SK-N-SH treated with all-trans-retinoic acid at 6 μM for 48 hours (cell line): ENCODE data around the gene GALC.
A peak's percentile ranks its signal among the peaks of the same experiment; 100 is the strongest.

Experiments used
- ATAC-seq: fragments of 200-7000 bp; cut with Tn5 transposase; 3 replicates; pipeline ENCODE4 v1.9.1; 2020; ENCODE audit warnings: mild to moderate bottlenecking, moderate library complexity
- ARNTL ChIP-seq: fragments of 450-650 bp; formaldehyde crosslinking; IDR thresholded peaks from 2 replicates; pipeline ENCODE4 v1.5.0; 2020; ENCODE audit warnings: low read depth, mild to moderate bottlenecking, moderate library complexity, borderline replicate concordance
- BACH2 ChIP-seq: fragments of 250-450 bp; sonication (Bioruptor Pico); IDR thresholded peaks from 2 replicates; pipeline ENCODE4 v1.9.0; 2021; ENCODE audit warnings: mild to moderate bottlenecking, borderline replicate concordance
- CSDC2 ChIP-seq: fragments of 250-450 bp; sonication (Bioruptor Pico); IDR thresholded peaks from 2 replicates; pipeline ENCODE4 v1.5.0; 2020; ENCODE audit warnings: mild to moderate bottlenecking, moderate library complexity
- CSRNP3 ChIP-seq: fragments of 250-450 bp; sonication (Bioruptor Pico); IDR thresholded peaks from 2 replicates; pipeline ENCODE4 v1.5.1; 2021; ENCODE audit warnings: mild to moderate bottlenecking, moderate library complexity
- ESRRG ChIP-seq: fragments of 250-450 bp; sonication (Bioruptor Pico); IDR thresholded peaks from 2 replicates; pipeline ENCODE4 v1.6.1; 2021; ENCODE audit warnings: mild to moderate bottlenecking
- GLIS3 ChIP-seq: fragments of 250-450 bp; sonication (Bioruptor Pico); IDR thresholded peaks from 2 replicates; pipeline ENCODE4 v1.5.0; 2020; ENCODE audit warnings: mild to moderate bottlenecking, moderate library complexity
- ISL1 ChIP-seq: fragments of 250-450 bp; sonication (Bioruptor Pico); IDR thresholded peaks from 2 replicates; pipeline ENCODE4 v2.1.2; 2022; ENCODE audit warnings: mild to moderate bottlenecking, moderate library complexity
- OSR1 ChIP-seq: fragments of 250-450 bp; sonication (Bioruptor Pico); IDR thresholded peaks from 2 replicates; pipeline ENCODE4 v1.8.0; 2022; ENCODE audit warnings: moderate library complexity, mild to moderate bottlenecking, inconsistent platforms
- PATZ1 ChIP-seq: fragments of 250-450 bp; sonication (Bioruptor Pico); IDR thresholded peaks from 2 replicates; pipeline ENCODE4 v1.8.0; 2020; ENCODE audit warnings: mild to moderate bottlenecking, moderate library complexity, borderline replicate concordance
- POU6F1 ChIP-seq: fragments of 250-450 bp; sonication (Bioruptor Pico); IDR thresholded peaks from 2 replicates; pipeline ENCODE4 v1.8.0; 2021; ENCODE audit warnings: low read depth, mild to moderate bottlenecking, moderate library complexity, borderline replicate concordance
- PPARA ChIP-seq: fragments of 250-450 bp; sonication (Bioruptor Pico); IDR thresholded peaks from 2 replicates; pipeline ENCODE4 v1.5.0; 2020; ENCODE audit warnings: mild to moderate bottlenecking, borderline replicate concordance
- RARB ChIP-seq: fragments of 250-450 bp; sonication (Bioruptor Pico); IDR thresholded peaks from 2 replicates; pipeline ENCODE4 v1.8.0; 2021; ENCODE audit warnings: mild to moderate bottlenecking, moderate library complexity
- SNAI2 ChIP-seq: fragments of 250-450 bp; sonication (Bioruptor Pico); IDR thresholded peaks from 2 replicates; pipeline ENCODE4 v1.5.0; 2020; ENCODE audit warnings: mild to moderate bottlenecking, moderate library complexity
- TCF4 ChIP-seq: fragments of 250-450 bp; sonication (Bioruptor Pico); IDR thresholded peaks from 2 replicates; pipeline ENCODE4 v1.8.0; 2021; ENCODE audit warnings: mild to moderate bottlenecking, moderate library complexity, borderline replicate concordance
- TSHZ2 ChIP-seq: fragments of 250-450 bp; sonication (Bioruptor Pico); IDR thresholded peaks from 2 replicates; pipeline ENCODE4 v1.5.0; 2020; ENCODE audit warnings: mild to moderate bottlenecking, moderate library complexity
- ZC3H10 ChIP-seq: fragments of 250-450 bp; sonication (Bioruptor Pico); IDR thresholded peaks from 2 replicates; pipeline ENCODE4 v1.5.1; 2021; ENCODE audit warnings: mild to moderate bottlenecking, moderate library complexity
- ZFP3 ChIP-seq: fragments of 250-450 bp; sonication (Bioruptor Pico); IDR thresholded peaks from 2 replicates; pipeline ENCODE4 v1.5.0; 2020; ENCODE audit warnings: mild to moderate bottlenecking, moderate library complexity
- ZFP30 ChIP-seq: fragments of 450-650 bp; formaldehyde crosslinking; IDR thresholded peaks from 2 replicates; pipeline ENCODE4 v1.5.0; 2022; ENCODE audit warnings: mild to moderate bottlenecking, moderate library complexity
- ZNF565 ChIP-seq: fragments of 450-650 bp; formaldehyde crosslinking; conservative IDR thresholded peaks from 2 replicates; pipeline ENCODE4 v1.5.0; 2020; ENCODE audit warnings: low read depth, mild to moderate bottlenecking, moderate library complexity
- ZNF70 ChIP-seq: fragments of 450-650 bp; formaldehyde crosslinking; IDR thresholded peaks from 2 replicates; pipeline ENCODE4 v1.5.0; 2020; ENCODE audit warnings: mild to moderate bottlenecking, moderate library complexity
- ZNF8 ChIP-seq: fragments of 450-650 bp; formaldehyde crosslinking; IDR thresholded peaks from 2 replicates; pipeline ENCODE4 v1.5.0; 2020; ENCODE audit warnings: mild to moderate bottlenecking, moderate library complexity

The GALC gene

GRCh38 chr14:87935886-87936285, 57.1 kb downstream of the GALC start:
- TF ChIP-seq PPARA (CRISPR knock-in tag) (no peak), POU6F1 (CRISPR knock-in tag) (no peak), SNAI2 (CRISPR knock-in tag) (no peak), ZFP3 (CRISPR knock-in tag) (no peak), PATZ1 (CRISPR knock-in tag) (no peak), ZNF8 (no peak), ARNTL (CRISPR knock-in tag) (no peak), ZC3H10 (CRISPR knock-in tag) (no peak), ISL1 (no peak), CSDC2 (no peak), GLIS3 (CRISPR knock-in tag) (no peak), ZNF70 (CRISPR knock-in tag) (no peak)

GRCh38 chr14:87935081-87935828, 57.7 kb downstream of the GALC start:
- ATAC-seq: no peak
- TF ChIP-seq PPARA (CRISPR knock-in tag) (no peak), PATZ1 (CRISPR knock-in tag) (no peak), ARNTL (CRISPR knock-in tag) (no peak), CSRNP3 (CRISPR knock-in tag) (no peak), ZNF565 (CRISPR knock-in tag) (no peak), ZFP3 (CRISPR knock-in tag) (no peak), BACH2 (CRISPR knock-in tag) (no peak), CSDC2 (no peak), ESRRG (no peak), ZNF8 (no peak), ZNF70 (CRISPR knock-in tag) (no peak)

More at GRCh38 chr14:87935886-87936285, 57.1 kb downstream of the GALC start:
- no peak for ATAC-seq

- peak; percentile 42; the same call in 1 of the 3 replicates for ATAC-seq
- no peak for TF ChIP-seq PATZ1 (CRISPR knock-in tag)
- no peak for TF ChIP-seq RARB (CRISPR knock-in tag)
- no peak for TF ChIP-seq ZFP3 (CRISPR knock-in tag)
- TF ChIP-seq ZFP30 (CRISPR knock-in tag): no peak
- TF ChIP-seq OSR1 (CRISPR knock-in tag): no peak
- no peak for TF ChIP-seq TSHZ2 (CRISPR knock-in tag)
- no peak for TF ChIP-seq BACH2 (CRISPR knock-in tag)
- no peak for TF ChIP-seq ZNF565 (CRISPR knock-in tag)
- no peak for TF ChIP-seq GLIS3 (CRISPR knock-in tag)
- TF ChIP-seq POU6F1 (CRISPR knock-in tag): no peak
- no peak for TF ChIP-seq CSRNP3 (CRISPR knock-in tag)
- TF ChIP-seq CSDC2: no peak
- no peak for TF ChIP-seq TCF4 (CRISPR knock-in tag)
These were observed 58.8 kb downstream of the GALC start for GRCh38 chr14:87934185-87934584.
